Caki2 (cell line): ENCODE results near the gene AGER. TPM values are rescaled to one million over a fixed set of nuclear protein-coding genes. Genes with fewer than 3 reads are reported as not detected.
"Not testable (repeated sequence)": the region's sequence is repeated elsewhere in the genome, so short reads cannot be mapped to it uniquely, and the experiment has no call there.

Source experiments
- DNase-seq: peaks from one replicate; pipeline ENCODE4 v3.0.0-alpha.2; 2015; ENCODE audit warnings: low read depth
- in situ Hi-C: cut with HindIII; loops from 2 replicates; pipeline ENCODE4 v1.10.0; 2016; ENCODE audit warnings: low sequenced_read_pairs, low pct_unique_long_range_greater_than_20kb, mixed read lengths
- total RNA-seq: library from RNA; depleted of rRNA; stranded (reverse); fragments of >200 nt; shearing (Covaris generic); gene quantifications from 2 replicates; pipeline ENCODE4 v1.2.3, GENCODE V29; 2014; ENCODE audit warnings: low replicate concordance; rRNA removed

The AGER gene
- 1.7 and 1.9 TPM in 2 replicates for total RNA-seq

DNA sequence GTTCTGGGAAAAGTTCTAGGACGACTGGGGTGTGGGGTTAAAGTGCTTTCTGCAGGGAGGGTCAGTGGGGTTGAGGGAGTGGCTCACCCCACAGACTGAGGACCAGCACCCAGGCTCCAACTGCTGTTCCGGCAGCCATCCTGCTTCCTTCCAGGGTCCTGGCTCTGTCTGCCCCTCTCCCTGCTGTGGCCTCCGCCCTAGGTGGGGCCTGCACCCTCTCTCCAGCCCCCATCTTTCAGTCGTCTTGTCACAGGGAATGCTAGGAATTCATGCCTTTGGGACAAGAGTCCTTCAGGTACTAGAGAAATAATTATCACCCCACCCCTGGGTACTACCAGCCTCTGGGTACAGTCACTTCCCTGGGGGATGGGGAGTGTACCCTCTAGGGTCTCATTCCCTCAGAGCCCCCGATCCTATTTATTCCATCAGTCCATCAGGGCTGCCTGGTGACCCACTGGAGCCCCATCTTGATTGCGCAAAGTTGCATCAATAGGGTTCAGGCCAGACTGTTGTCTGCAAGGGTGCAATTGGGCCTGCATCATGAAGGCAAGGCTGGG lies at the start of gene AGER:
Gene AGER (minus strand): TSS at position 170 of the 557 bp plus-strand sequence. CDS start 31 bp downstream, at position 139.
- in situ Hi-C loops = no loop called here
- no peak for DNase-seq

DNA sequence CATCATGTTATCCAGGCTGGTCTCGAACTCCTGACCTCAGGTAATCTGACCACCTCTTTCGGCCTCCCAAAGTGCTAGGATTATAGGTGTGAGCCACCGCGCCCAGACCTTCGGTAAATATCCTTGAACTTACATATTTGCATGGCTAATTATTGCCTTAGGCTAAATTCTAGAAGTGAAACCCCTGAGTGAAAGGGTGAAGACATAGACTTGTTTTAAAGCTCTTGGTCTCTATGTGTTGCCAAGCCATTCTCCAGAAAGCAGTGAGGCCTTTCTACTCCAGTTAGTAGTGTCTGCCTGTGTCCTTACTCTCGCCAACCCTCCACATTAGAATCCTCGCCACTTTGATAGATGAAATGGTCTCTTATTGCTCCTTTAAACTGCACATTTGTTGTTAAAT lies 42.4 kb upstream of the AGER start:
- in situ Hi-C loops = no loop called here
- no peak for DNase-seq

DNA sequence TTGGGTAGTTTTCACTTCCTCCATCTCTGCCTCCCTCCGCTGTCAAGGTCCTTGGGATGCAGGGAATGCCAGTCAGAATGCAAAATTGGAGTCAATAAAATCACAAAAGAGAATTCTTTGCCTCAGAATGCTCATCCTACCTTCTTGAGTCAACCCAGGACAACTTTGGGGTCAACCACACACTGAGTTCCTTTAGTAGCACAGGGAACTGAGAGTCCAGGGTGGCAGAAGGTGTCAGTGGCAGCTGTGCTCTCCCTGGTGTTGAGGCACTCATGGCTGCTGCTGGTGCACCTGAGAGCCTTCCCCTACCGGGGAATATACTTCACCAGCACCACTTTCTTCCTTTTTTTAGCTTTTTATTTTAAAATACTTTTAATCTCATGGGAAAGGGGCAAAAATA lies 40.6 kb upstream of the AGER start:
- DNase-seq = no peak
- in situ Hi-C loops = no loop called here

DNA sequence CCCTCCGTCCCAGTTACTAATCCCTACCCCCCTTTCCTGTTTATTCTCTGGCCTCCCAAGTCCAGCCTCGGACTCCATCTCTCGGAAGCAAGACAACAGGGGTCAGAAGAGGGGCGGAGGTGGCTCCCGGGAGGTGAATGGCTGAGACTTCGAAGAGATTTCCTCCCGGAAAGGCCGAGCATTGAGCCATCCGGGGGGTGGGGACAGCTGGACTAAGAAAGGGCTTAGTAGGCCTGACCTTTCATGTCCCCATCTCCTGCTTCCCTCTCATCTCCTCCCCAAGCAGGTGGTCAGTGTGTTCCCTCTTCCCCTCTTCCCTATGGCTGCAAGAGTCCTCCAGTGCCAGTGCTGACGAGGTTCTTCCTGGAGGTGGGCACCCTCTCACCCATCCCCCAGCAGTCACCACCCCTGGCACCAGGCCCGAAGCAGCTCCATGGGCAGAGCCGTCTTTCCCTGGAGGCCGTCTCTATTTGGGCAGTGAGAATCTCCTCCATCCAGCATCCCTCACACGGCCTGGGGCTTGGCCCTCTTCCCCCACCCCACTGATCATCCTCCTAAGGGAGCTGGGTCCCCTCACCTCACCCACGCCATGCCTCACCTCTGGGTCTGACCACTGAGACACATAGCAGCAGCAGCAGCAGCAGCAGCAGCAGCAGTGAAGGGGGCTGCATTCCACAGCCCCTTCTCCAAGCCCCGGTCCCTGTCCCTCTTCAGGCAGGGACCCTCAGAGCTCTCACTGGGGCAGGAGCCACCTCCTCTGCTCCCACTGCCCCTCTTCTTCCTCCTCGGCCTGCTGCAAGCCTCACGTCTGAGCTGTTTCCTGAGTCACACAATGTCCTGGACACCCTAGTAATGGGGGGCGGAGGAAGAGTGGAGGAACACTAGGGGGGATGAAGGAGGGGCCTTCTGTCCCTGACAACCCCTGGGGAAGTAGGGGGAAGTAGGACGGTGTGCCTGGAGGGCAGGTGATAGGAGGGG lies 39.5 kb upstream of the AGER start, which contains the start of gene NOTCH4:
Gene NOTCH4 (minus strand): TSS at position 810 of the 978 bp plus-strand sequence. CDS start 139 bp downstream, at position 671.
- in situ Hi-C loops = no loop called here

DNA sequence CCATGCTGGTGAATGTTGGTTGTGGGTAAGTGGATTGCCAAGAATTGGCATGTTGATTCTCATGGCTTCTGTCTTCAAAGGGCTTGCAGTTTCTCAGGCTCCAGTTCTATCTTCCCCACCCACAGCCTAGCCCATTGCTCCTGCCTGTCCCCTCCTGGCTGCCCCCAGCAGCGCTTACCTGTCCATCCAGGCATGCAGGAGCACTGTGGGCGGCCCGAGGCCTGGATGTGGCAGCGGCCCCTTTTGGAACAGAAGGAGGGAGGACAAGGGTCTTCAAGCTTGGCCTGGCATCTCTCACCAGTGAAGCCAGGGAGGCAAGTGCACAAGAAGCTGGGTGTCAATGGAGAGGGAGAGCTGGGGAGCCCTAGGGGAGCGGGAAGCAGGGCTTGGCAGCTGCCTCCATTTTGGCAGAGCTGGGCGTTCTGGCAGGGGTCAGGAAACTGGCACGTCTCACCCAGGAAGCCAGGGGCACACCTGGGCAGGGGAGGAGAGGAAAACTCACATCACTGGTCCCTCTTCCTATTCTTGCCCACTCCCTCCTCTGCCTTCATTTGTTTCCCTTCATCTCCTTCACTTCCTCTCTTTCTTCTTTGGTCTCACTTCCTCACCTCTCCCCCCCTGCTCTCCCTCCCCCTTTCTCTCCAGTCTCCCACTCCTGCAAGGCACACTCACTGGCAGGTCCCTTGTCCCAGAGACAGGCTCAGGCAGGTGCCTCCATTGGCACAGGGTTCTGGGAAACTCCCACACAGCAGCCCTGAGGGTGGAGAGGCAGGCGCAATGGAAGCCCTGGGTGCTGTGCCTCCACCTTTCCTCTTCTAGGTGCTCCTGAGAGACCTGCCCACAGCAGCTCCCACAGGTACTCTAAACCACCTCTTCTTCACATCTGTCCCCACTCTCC lies 38.5 kb upstream of the AGER start:
- in situ Hi-C loops = no loop called here
- DNase-seq = no peak

More for the DNA sequence above, 39.5 kb upstream of the AGER start, which contains the start of gene NOTCH4:
- no peak for DNase-seq

DNA sequence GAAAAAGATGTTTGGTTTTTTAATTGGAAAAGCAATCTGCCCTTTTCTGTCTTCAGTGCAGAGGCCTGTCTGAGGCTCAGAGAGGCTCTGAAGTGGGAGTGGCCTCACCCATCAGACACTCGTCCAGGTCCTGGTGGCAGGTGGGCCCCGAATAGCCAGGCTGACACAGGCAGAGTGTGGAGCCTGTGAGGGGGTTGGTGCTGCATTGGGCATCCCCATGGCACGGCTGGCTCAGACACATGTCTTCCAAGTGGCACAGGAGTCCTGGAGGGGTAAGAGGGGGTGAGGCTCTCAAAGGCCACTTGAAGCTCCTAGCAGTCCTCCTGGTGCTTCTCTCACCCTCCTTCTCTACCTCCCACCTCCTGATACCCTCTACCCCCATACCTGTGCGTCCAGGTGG lies 36.0 kb upstream of the AGER start:
- DNase-seq = no peak
- in situ Hi-C loops = no loop called here

DNA sequence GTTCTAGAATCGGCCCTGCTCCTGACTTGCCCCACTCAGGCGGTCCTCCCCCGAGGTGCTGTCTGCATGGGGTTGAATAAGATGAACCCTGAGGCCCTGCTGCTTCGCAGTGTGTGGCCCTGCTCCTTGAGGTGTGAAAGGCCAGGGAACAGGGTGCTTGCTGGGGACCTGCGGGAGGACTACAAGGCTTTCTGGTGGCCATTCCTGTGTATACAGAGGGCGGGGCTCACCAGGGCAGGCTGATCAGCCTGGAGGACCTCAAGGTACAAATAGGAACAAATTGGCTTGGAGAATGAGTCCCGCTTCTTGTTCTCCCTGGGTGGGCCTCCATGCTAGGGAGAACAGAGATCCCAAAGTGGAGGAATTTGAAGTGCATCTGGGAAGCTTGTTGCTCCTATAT lies 34.1 kb upstream of the AGER start:
- DNase-seq = no peak
- in situ Hi-C loops = no loop called here

DNA sequence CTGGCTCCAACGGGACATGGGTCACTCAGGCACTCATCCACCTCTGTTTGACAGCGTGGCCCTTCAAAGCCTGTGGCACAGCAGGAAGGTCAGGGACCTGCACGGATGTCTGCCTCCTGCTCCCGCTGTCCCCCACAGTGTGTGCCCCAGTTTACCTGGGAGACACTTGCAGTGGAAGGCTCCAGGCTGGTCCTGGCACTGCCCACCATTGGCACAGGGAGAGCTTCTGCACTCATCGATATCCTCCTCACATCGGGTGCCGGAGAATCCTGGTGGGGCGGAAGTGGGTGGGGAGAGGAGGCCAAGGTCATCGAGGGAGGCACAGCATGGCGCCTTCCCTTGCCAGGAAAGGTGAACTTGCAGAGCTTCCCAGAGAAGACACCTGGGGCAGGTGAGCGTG lies 32.9 kb upstream of the AGER start:
- no peak for DNase-seq
- in situ Hi-C loops = no loop called here

DNA sequence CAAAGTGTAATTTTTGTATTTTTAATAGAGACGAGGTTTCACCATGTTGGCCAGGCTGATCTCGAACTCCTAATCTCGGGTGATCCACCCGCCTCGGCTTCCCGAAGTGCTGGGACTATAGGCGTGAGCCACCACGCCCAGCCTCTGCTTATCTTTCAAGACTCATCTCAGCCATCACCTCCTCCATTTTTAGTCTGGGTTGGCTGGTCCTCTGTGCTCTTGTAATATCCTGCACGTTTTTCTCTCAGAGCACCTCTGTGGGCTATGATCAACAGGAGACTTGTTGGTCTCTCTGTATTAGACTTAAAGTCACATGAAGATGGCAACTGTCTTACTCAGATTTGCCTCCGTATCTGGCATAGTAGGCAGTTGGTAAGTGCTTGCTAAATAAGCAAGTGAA lies 32.2 kb upstream of the AGER start:
- in situ Hi-C loops = no loop called here
- DNase-seq = no peak

DNA sequence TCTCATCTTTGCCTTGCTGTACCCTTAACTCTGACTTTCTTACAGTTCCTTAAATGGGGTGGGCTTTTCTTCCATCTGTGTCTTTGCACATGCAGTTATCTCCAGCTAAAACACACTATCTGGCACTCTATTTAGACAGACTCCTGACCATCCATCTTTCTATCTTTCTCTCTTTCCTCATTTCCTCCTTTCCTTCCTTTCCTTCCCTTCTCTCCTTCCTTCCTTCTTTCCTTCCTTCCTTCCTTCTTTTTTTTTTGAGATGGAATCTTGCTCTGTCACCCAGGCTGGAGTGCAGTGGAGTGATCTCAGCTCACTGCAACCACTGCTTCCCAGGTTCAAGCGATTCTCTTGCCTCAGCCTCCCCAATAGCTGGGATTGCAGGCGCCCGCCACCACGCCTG lies 31.6 kb upstream of the AGER start:
- in situ Hi-C loops = no loop called here
- no peak for DNase-seq

DNA sequence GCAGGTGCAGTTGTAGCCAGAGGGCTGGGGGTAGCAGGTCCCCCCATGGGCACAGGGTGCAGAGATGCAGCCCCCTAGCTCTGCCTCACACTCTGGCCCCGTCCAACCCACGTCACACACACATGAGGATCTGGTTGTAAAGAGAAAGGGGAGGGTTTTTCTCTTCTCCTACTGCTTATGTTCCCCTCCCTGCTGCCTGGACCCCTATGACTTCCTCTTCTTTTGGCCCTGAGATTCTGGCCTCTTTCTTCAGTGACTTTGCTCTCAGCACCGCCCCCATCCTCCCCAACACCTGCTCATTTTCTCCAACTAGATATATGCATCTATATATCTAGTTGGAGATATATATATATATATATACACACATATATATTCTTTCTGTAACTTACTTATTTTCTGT lies 30.1 kb upstream of the AGER start:
- no peak for DNase-seq
- in situ Hi-C loops = no loop called here

DNA sequence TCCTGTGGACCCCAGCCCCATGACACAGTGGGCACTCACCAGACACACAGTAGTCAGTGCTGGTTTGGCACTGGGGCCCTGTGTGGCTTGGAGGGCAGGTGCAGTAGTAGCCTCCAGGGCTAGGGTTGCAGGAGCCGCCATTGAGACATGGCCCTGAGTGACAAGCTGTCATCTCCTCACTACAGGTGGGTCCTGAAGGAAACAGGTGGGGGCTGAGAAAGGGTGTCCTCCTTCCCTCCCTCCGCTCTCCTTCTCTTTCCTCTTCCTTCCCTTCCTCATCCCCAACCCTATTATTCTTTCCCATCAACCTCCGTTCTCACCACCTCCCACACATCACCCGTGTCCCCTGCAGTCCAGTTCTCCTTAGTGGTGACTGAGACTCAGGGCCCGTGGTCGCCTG lies 29.6 kb upstream of the AGER start:
- DNase-seq = no peak
- in situ Hi-C loops = no loop called here

DNA sequence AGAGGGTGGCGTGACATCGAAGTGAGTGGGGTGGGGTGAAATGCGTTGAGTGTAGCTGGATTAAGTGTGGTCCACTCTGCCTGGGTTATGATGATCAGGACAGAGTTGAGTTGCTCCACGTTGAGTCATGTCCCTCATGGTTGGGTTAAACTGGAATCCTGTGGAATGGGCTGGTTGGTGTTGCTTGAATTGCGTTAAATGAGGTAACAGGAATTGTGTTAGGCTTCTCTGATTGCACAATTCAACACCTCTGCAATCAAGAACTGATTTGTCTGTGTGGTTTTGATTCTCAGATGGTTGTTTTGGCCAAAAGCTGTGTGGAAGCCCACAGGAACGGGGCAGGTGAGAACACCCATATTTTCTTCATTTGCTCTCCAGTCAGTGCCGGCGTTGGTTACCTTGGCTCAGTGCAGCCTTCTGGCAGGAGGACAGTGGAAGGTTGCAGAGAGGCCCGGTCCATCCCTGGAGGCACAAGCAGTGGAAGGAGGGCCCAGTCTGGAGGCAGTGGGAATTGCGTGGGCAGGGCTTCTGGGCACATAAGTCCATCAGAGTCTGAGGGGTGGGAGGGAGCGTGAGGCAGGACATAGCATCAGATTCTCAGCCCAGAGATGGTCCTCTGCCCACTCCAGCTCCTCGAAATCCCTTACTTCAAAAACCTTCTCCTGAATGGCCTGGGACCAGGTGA lies 28.2 kb upstream of the AGER start:
- DNase-seq = no peak
- in situ Hi-C loops = no loop called here

DNA sequence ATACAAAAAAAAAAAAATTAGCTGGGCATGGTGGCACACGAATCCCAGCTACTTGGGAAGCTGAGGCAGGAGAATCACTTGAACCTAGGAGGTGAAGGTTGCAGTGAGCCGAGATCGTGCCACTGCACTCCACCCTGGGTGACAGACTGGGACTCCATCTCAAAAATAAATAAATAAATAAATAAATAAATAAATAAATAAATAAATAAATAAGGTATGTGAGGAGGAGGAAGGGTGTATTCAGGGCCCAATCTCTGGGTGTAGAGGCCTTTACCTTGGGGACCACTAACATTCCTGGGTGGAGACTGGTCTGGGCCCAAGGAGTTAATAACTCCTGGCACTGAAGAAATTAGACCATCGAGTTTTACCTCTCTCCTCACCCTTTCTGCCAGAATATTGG lies 27.4 kb upstream of the AGER start:
- in situ Hi-C loops, DNase-seq: not testable (repeated sequence)

DNA sequence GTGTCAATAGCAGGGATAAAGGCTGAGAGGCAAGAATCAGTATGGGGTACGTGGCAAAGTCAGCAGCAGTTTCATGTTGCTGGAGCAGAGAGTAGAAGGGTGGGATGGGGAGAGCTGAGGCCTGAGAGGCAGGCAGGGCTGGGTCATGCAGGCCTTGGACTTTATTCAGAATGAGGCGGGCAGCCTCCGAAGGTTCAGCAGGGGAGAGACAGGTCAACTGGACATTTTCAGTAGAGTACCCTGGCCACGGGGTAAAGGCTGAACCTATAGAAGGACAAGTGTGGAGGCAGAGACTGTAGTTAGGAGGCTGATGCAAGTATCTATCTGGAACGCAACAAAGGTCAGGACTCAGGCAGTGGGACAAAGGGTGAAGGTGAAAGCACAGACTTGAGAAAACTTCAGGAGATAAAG lies 26.1 kb upstream of the AGER start:
- DNase-seq = no peak
- in situ Hi-C loops = no loop called here

DNA sequence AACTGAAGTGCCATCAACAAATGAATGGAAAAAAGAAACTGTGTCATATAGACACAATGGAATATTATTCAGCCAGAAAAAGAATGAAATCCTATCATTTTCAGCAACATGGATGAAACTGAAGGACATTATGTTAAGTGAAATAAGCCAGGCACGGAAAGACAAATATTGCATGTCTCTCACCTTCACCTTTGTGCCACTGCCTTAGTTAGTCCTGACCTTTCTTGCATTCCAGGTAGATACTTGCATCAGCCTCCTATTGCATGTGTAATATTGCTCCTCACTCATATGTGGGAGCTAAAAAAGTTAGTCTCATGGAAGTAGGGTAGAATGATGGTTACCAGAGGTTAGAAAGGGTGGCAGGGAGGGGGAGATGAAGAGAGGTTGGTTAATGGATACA lies 24.9 kb upstream of the AGER start:
- no peak for DNase-seq
- in situ Hi-C loops = no loop called here

DNA sequence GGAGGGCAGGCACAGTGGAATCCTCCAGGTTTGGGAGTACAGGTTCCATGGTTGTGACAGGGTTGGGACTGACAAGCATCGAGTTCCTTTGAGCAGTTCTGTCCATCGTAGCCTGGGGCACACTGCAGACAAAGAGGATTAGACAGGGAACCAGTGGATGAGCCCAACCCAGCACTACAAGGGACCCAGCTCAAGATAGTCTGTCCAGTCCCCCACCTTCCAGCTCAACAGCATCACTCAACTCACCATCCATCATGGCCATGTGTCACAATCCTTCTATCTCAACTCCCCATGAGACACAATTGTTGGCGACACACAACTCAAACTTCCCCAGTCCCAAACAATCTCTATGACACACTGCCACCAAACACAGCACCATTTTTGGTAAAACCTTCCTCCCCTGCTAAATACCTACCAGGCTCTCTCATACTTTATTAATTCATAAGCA lies 20.2 kb upstream of the AGER start:
- in situ Hi-C loops = no loop called here
- no peak for DNase-seq
